Fibroblast of peridontal ligament (primary cell): Measurements from ENCODE around the gene CD52.
"Not testable (repeated sequence)": the region's sequence is repeated elsewhere in the genome, so short reads cannot be mapped to it uniquely, and the experiment has no call there.

Experiments used
- DNase-seq: peaks from one replicate; pipeline ENCODE4 v3.0.0-alpha.2; 2010; ENCODE audit errors: extremely low read depth

Gene CD52

DNA sequence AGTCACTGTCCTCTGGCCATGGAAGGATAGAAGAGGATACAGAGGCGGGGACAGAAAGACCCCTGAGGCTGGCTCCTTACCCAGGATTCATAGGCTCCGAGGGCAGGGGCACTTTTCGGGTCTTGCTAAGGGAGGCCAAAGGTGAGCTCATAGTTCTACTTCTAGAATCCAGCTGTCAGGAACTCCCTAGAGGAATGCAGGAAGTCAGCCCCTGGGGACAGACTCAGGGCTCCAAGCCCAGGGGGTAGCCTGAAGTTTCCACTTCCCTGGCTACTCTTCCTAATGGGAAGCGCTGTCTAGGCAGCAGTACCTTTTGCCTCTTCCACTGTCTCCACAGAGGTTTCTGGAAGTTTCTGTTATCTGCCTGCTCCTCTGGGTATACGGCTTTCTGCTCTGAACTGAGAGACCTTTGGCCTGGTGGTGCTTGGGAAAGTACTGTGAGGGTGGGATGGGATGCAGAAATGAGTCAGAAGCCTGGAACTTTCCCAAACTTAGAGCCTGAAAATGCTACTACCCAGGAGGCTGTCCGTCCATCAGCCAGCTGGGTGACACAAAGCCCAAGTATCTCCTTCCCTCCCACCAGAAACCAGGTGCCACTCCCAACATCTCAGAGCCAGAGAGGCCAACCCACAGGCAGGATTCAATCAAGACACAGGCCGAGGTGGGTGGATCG is 14.9 kb upstream of the CD52 start:
- peak; percentile 79 for DNase-seq

DNA sequence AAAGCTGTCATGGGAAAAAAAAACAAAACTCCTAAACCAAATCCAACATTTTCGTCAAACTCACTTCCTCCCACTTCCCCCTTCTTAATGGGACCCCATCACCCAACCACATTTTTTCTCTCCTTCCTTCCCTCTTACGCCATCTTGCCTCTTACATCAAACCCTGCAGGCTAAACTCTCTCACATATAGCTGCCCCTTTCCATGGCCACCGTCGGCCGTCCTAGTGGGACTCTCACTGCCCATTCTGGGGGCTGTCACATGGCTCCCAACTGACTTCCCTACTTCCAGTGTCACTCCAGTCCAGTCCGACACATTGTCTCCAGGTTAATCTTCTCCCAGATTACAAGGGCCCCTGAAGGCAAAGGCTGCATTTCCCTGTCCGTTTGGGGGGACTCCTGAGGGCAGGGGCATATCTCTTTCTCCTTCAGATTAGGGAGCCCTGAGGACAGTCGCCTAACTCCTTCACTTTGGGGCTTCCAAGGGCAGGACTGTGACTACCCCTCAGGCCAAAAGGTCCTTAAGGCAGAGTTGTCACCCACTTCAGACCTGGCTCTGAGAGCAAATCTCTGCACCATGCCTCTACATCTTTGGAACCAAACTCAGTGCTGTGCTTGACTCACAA is 12.0 kb upstream of the CD52 start:
- DNase-seq = no peak

DNA sequence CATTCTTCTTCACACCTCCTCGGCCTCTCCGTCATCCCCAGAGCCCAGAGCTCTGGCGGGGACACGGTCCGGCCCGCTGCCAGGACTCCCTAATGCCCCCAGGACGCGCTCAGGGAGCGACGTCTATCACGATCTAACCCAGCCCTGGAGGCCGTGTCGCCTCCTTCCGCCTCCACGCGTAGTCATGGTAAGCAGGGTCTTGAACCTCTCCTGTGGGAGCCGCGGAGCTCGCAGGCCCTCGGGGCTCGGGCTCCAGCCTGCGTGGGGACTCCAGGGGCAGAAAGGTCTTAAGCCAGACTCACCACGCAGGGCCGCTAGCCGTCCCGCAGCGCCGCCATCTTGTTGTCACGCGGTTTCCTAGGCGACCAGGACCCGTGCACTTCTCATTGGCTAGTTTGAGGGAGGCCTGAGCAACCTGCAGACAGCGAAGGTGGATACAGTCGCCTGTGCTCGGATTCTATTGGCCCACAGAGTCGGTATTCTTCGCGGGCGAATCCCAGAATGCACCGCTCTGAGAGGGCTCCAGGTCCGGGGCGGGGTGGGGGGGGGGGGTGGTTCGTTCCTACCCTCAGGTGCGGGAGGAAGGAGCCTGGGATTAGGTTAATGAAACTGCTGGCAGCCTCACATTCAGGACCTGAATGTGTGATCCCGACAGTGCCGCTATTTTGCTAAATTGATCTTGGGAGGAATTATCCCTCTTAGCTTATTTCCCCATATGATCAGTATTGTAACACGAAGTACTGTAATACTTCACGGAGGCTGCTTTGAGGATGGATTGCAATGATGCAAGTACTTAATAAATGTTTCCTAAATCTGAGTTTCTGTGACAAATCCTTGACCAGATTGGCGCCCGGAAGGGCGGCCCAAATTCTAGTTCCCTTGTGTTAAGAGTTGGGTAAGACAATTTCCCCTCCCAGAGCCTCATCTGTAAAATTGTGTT is 11.2 kb upstream of the CD52 start, which contains the start of gene UBXN11:
TSS of gene UBXN11 (minus strand) at position 347 of the 940 bp plus-strand sequence. CDS start 3,753 bp downstream, outside the sequence.
- DNase-seq = peak; percentile 90

DNA sequence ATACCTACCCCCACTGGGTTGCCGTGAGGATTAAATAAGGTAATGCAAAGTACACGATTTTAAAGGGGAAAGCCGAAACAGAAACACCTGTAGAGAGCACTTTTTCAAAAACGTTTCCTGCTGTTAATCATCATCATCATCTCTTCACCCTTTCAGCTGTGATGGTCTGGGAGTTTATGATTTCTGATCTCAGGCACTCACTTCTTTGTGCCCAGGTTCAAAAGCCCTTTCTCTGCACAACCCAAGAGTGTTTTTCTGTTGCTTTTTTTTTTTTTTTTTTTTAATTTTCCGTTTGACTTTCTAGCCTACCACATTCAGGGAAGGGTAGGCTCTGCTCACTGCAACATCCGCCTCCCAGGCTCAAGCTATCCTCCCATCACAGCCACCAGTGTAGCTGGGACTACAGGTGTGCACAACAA is 10.4 kb upstream of the CD52 start:
- no peak for DNase-seq

GRCh38 chr1:26307966-26308899 is 9.5 kb upstream of the CD52 start:
- not testable (repeated sequence) for DNase-seq

GRCh38 chr1:26314501-26314900 is 3.3 kb upstream of the CD52 start:
- DNase-seq = no peak

GRCh38 chr1:26315874-26316850 is 1.6 kb upstream of the CD52 start:
- DNase-seq = no peak

DNA sequence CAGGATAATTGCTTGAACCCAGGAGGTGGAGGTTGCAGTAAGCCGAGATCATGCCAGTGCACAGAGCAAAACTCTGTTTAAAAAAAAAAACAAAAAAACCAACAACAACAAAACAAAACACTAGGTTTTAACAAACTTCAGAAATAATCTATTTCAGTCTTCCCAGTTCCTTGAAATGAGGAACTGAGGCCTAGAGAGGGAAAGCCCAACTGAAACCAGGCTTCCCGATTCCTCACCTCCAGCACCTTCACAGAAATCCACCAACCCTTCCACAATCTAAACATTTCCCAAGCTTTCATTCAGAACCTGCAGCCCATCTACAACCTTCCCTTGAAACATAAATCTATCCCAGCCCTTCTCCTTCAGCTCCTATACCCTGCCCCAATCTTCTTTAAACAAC is 612 bp upstream of the CD52 start:
- DNase-seq = no peak

DNA sequence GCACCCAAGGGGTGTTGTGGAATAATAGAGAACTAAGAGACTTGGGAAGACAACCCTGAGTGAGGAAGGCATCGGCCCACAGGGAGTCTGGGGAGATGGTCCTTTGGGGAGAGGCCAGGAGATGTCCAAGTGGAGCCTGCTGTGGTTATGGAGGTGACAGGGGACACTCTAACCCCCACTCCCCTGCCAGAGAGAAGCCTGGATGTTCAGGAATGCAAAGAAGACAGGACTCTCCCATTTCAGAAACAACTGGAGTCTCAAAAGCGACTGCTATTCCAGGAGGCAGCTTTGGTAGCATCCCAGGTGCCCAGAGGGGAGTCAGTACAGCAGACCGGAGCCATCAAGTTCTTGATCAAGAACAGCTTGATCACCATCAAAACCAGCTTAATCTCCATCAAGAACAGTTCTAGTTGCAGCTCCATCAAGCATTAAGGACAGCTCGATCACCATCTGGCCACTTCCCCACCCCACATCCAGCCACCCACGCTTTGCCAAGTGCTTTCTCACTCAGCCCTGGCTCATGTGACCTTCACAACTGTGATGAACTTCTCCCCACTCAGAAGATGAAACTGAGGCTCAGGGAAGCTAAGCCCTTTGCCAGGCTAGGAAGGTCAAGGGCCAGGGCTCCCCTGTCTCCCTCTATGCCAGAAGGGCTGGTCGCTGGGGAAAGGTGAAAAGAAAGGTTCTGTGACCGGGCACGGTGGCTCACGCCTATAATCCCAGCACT is 743 bp downstream of the CD52 start:
- DNase-seq = no peak

DNA sequence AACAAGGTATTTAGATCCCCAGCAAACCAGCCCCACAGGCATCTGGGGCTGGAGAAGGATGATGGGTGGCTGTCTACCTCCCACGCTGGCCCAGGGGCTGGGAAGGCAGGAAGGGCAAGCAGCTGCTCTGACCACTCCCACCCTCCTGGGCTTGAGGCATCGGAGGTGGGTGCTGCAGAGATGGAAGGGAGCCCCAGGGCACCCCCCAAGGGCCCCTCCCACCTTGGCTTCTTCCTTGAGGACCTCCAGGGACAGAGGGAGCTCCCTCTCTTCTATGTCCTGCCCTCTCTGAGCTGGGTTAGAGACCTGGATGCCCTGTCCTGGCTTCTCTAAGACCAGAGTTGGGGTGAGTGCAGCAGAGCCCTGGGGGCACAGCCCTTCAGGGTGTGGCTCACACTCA is 3.1 kb downstream of the CD52 start:
- no peak for DNase-seq

DNA sequence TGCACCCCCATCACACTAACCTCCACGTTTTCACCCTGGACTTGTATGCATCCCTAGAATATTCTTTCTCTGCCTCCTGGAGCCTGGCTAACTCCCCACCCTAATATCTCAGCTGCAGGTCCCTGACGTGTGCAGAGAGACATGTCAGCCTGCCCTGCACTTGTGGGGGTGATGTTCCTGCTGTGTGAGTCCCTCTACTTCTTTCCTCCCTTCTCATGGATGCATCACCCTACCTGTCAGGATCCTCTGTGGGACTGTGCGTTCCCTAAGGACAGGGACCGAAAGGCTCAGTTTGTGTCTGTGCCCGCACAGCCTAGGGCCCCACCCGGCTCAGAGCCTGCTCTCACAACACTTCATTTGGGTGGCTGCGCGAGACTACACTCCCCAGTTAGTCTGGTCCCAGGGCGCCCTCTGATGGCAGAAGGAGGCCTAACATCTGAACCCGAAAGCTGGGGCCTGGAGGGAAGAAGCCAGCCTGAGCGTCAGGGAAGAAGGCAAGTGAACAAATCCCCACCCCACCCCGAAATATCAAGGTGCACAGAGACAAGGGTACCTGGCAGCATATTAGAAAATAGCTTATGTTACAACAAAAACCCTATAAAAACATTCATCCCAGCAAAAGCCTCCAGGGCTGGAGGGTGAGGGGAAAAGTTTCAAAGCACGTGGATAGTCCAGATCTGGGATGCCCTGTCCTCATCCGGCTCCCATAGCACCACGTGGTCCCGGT is 3.7 kb downstream of the CD52 start:
- peak; percentile 87 for DNase-seq

DNA sequence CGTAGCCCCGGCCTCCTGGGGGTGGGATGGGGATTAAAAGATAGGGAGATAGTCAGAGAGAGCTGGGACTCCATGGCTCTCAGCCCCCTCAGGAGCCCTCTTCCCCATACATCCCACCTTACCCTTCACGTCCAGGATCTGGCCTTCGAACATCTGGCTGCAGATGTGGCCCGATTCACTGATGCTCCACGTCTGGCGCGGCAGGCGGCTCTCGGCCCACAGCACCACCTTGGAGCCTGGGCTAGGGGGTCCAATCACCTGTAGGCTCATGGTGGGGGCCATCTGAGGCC is 4.2 kb downstream of the CD52 start:
- no peak for DNase-seq

GRCh38 chr1:26323382-26323781 is 5.6 kb downstream of the CD52 start:
- no peak for DNase-seq

DNA sequence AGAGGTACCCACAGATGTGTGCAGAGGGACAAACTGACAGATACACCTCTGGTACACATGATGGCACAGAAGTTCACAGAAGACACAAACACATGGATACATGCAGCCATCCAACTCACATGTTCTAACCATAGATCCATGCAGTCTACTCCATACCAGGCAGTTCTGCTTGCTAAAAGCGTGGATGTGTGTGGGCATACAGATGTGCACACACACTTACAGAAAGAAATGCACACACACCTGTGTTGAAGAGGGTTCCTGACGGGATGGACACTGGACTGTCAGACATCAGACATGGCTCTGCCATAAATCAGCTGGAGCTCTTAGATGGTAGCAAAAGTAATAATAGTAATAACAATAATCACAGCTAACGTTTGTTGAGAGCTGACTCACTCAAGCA is 6.8 kb downstream of the CD52 start:
- no peak for DNase-seq

- DNase-seq = no peak
These were observed 10.2 kb downstream of the CD52 start for GRCh38 chr1:26327956-26328362.

DNA sequence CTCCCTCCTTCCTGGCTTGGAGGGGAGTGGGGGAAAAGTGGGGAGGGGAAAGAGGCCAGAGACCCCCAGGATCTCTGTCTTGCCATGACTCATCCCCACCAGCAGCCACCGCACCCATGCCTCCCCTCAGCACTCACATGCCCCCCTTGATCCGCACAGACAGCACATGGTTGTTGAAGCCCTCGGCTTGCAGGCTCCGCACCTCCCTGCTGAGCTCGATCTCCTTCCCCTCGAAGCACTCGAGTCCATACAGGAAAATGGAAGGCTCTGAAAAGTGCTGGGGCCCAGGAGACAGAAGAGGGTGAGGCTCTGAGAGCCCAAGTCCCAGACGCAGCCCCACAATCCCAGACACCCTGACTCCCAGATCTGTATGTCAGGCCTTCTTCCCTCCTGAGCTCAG is 10.8 kb downstream of the CD52 start:
- no peak for DNase-seq

GRCh38 chr1:26329380-26329779 is 11.6 kb downstream of the CD52 start:
- DNase-seq = not testable (repeated sequence)

- DNase-seq = no peak
These were observed 12.5 kb downstream of the CD52 start for GRCh38 chr1:26330276-26330675.

DNA sequence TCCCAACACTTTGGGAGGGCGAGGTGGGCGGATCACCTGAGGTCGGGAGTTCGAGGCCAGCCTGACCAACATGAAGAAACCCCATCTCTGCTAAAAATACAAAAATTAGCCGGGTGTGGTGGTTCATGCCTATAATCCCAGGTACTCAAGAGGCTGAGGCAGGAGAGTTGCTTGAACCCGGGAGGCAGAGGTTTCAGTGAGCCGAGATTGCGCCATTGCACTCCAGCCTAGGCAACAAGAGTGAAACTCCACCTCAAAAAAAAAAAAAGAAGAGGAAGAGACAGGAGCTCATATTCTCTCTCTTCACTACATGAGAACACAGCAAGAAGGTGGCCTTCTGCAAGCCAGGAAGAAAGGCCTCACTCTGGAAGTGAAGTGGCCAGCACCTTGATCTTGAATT is 15.6 kb downstream of the CD52 start:
- DNase-seq = not testable (repeated sequence)
